ENCODE measurements around the gene COIL. TPM values are rescaled to one million over a fixed set of nuclear protein-coding genes. Genes with fewer than 3 reads are reported as not detected.
A peak's percentile ranks its signal among the peaks of the same experiment; 100 is the strongest.

COIL gene
- 24.8 and 28.2 TPM in 2 replicates for total RNA-seq (2014; rRNA removed; shearing (Covaris generic))

DNA sequence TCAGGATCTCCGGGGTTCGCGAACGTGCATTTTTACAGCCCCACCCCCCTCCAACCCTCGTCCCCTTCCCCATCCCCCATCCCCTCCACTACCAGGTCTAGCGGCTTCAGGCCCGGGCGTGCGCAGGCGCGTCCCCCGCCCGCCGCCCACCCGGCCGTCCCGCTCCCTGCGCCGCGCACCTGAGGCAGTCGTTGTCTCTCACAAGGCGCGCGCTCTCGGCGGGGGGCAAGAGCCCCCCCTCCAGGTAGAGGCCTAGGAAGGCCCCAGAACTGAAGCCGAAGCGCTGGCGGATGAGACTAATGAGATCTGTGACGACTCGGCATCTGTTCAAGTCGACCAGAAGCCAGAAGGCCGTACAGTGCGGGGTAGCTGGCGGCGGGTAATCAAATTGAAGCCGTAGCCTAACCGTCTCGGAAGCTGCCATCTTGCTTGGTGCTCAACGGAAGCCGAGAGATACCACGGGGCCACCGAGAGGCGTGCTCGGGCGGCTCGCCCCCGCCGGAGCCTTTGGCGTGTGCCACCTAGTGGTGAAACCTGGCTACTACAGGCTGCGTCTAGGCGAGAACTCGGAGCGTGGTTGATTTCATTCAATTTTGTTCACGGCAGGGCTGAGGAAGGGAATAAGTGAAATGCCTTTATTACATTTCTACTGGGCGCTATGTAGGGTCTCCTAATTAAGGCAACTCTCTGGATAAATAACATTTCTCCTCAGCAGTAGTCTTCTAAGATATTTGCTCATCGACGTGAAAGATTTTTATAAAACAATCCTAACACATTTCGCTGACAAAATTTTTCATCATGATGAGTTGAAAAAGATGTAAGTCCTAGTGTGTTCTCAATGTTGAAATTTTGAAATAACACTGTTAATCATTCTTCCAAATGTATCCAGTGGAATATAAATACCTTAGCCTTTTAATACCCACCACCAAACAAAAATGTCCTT, at the start of gene COIL:
COIL (minus strand) TSS at position 455 of the 943 bp plus-strand sequence; CDS start at position 424, 31 bp downstream.
- Histone ChIP-seq H3K27me3 (no peaks in the 10 kb centered on the region), H3K4me1 (no peaks in the 10 kb centered on the region), H3K4me3 (peak within 1 kb of the TSS; percentile 92), H3K9me3 (replicated peaks) (no peaks in the 10 kb centered on the region), H3K36me3 (no peaks in the 10 kb centered on the region), H3K27ac (peak within 1 kb of the TSS; percentile 93)
- DNase-seq = peak; percentile 90 to 92

DNA sequence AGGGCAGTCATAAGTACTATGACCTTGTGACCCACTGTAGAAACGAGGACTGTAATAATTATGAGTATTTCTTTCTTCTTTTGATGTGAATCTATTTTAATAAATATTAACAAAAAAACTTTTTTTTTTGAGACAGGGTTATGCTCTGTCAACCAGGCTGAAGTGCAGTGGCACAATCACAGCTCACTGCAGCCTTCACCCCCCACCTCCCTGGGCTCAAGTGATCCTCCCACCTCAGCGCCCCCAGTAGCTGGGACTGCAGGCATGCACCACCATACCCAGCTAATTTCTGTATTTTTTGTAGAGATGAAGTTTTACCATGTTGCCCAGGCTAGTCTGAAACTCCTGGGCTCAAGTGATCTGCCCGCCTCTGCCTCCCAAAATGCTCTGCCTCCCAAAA, 49.6 kb upstream of the COIL start:
- Histone ChIP-seq H3K4me3 (no peak overlapping the region), H3K4me1 (no peaks in the 10 kb centered on the region; the same call in 1 of the 2 replicates), H3K27me3 (no peaks in the 10 kb centered on the region), H3K27ac (no peak overlapping the region), H3K36me3 (no peaks in the 10 kb centered on the region), H3K9me3 (replicated peaks) (no peaks in the 10 kb centered on the region)
- DNase-seq = no peak

DNA sequence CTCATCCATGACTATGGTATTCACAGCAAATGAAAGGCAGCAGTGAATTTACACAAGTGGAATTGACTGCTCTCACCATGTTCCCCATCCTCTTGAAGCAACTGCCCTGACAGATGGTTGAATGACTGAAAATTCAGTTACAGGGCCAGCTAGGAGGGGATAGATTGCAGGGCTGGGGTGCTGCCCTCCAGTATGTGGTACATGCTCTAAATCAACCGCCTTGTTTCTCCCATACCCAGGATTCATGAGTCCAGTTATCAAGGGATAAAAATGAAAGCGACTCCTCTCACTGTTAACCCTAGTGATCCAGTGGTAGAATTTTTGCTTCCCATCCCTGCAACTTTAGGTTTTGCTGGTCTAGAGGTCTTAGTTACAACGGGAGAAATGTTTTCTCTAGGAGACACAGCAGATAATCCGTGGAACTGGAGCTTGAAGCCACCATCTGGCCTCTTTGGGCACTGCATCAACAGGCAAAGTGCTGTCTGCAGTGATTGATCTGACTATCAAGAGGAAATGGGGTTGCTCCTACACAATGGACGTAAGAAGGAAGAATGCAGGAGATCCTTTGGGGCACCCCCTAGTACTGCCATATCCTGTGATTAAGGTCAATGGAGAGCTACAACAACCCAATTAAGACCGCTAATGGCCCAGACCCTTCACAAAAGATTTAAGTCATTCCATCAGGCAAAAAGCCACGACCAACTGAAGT, 49.0 kb upstream of the COIL start:
- Histone ChIP-seq H3K4me3 (no peak overlapping the region), H3K36me3 (no peaks in the 10 kb centered on the region), H3K4me1 (no peaks in the 10 kb centered on the region; the same call in 1 of the 2 replicates), H3K27ac (no peak overlapping the region), H3K9me3 (replicated peaks) (no peaks in the 10 kb centered on the region), H3K27me3 (no peaks in the 10 kb centered on the region)
- peak; percentile 22 to 61 for DNase-seq

DNA sequence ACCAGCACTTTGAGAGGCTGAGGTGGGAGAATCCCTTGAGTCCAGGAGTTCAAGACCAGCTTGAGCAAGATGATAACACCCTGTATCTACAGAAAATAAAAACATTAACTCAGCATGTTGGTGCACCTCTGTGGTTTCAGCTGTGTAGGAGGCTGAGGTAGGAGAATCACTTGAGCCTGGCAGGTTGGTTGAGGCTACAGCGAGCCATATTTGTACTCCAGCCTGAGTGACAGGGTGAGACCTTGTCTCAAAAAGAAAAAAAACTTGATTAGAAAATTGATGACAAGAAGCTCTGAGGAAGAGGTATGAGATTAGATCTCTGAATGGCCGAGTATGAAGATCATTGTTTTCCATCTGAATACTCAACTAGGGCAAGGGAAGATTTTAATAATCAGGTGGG, 48.1 kb upstream of the COIL start:
- Histone ChIP-seq H3K9me3 (replicated peaks) (no peaks in the 10 kb centered on the region), H3K4me3 (no peak overlapping the region), H3K27me3 (no peaks in the 10 kb centered on the region), H3K27ac (no peak overlapping the region), H3K4me1 (no peaks in the 10 kb centered on the region; the same call in 1 of the 2 replicates), H3K36me3 (no peaks in the 10 kb centered on the region)
- DNase-seq = no peak

DNA sequence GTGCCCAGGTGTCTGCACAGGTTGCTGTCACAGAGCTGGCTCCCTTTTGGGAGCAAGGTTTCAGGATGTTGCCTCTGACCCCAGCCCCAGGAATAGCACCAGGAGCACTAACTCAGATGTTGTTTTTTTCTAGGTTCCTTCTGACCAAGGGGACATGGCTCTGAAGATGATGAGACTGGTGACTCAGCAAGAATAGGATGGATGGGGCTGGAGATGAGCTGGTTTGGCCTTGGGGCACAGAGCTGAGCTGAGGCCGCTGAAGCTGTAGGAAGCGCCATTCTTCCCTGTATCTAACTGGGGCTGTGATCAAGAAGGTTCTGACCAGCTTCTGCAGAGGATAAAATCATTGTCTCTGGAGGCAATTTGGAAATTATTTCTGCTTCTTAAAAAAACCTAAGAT, 45.2 kb upstream of the COIL start:
- H3K27me3 ChIP-seq = no peaks in the 10 kb centered on the region
- no peak overlapping the region for H3K4me3 ChIP-seq
- H3K9me3 ChIP-seq (replicated peaks) = no peaks in the 10 kb centered on the region
- H3K36me3 ChIP-seq = no peaks in the 10 kb centered on the region
- H3K4me1 ChIP-seq = no peaks in the 10 kb centered on the region; the same call in 1 of the 2 replicates
- no peak for DNase-seq
- H3K27ac ChIP-seq = no peak overlapping the region

DNA sequence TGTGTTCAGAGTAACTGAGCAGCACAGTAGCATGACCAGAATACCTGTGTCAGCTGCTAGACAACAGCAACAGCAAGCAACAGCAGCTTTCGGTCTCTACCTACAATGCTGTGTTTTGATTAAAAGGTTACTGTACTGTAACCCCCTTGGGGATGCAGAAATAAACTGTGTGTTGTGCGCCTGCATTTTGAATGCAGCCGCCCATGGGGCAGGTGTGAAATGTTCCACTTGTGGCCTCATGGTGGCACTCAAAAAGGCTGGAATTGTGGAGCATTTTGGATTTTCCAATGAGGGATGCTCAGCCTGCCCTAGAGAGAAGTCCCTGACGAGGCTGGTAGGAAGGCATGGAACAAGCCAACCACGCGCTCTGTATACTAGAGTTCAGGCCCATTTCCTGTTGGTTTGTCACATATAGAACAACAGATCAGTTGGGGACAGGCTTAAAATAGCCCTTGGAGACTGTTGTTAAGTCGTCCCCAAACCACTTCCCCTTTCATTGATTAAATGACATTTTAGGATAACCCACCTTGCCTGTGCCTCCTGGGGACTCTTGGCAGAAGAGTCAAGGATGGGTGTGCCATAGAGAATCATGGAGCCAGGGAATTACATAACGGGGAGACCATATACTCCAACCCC, 44.2 kb upstream of the COIL start:
- peak in 1 of 2 experiments; percentile 7 for DNase-seq
- no peak overlapping the region for H3K27ac ChIP-seq

DNA sequence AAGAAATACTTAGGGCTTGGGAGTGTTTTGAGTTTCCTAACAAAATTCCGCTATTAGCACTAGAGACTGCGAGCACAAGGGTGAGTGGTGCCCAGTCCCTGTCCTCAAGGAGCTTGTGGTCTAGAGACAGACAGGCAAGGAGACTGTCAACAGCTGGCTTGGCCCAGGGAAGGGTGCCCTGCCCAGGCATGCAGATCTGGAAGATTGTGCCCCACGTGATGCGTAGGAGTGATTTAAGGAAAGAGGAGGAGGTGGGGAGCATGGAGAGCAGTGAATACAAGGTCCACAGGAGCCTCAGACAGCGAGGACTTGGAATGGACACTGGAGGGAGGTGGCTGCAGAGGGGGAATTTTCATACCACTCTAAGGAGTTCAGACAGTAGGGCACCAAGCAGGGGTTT, 42.1 kb upstream of the COIL start:
- no peaks in the 10 kb centered on the region for H3K4me1 ChIP-seq
- H3K9me3 ChIP-seq (replicated peaks) = no peaks in the 10 kb centered on the region
- H3K27me3 ChIP-seq = no peaks in the 10 kb centered on the region
- no peaks in the 10 kb centered on the region for H3K36me3 ChIP-seq
- H3K4me3 ChIP-seq = no peak overlapping the region
- H3K27ac ChIP-seq = no peak overlapping the region
- DNase-seq = no peak

More for the DNA sequence above, 44.2 kb upstream of the COIL start:
- Histone ChIP-seq H3K4me3 (no peak overlapping the region), H3K36me3 (no peaks in the 10 kb centered on the region), H3K9me3 (replicated peaks) (no peaks in the 10 kb centered on the region), H3K4me1 (no peaks in the 10 kb centered on the region; the same call in 1 of the 2 replicates), H3K27me3 (no peaks in the 10 kb centered on the region)

DNA sequence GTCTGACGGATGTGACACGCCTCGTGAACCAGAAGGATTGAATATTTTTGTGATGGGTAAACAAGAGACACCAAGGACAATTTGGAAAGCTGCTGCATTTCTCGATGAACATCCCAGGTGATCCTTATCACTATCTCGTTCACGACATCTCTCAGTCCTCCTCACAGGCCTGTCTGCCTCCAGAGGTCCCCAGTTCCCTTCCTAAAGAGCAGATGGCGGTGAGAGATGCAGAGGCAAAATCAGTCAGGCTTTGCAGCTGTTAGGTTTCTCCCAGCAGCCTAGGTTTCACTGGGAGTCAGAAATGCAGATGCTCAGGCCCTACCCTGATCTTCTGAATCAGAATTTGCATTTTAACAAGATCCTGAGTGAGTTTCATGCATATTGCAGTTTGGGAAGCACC, 40.7 kb upstream of the COIL start:
- no peak overlapping the region for H3K4me3 ChIP-seq
- no peaks in the 10 kb centered on the region for H3K4me1 ChIP-seq
- no peaks in the 10 kb centered on the region for H3K9me3 ChIP-seq (replicated peaks)
- H3K27ac ChIP-seq = no peak overlapping the region
- DNase-seq = peak; percentile 13 to 25
- H3K27me3 ChIP-seq = no peaks in the 10 kb centered on the region
- H3K36me3 ChIP-seq = no peaks in the 10 kb centered on the region

GRCh38 chr17:56997313-56997712, 36.5 kb upstream of the COIL start:
- no peaks in the 10 kb centered on the region for H3K4me1 ChIP-seq
- H3K27ac ChIP-seq = no peak overlapping the region
- no peaks in the 10 kb centered on the region for H3K36me3 ChIP-seq
- H3K9me3 ChIP-seq (replicated peaks) = no peaks in the 10 kb centered on the region
- H3K27me3 ChIP-seq = no peaks in the 10 kb centered on the region
- no peak overlapping the region for H3K4me3 ChIP-seq
- no peak for DNase-seq

GRCh38 chr17:56995766-56996165, 34.9 kb upstream of the COIL start:
- no peaks in the 10 kb centered on the region for H3K4me1 ChIP-seq
- no peak for DNase-seq

DNA sequence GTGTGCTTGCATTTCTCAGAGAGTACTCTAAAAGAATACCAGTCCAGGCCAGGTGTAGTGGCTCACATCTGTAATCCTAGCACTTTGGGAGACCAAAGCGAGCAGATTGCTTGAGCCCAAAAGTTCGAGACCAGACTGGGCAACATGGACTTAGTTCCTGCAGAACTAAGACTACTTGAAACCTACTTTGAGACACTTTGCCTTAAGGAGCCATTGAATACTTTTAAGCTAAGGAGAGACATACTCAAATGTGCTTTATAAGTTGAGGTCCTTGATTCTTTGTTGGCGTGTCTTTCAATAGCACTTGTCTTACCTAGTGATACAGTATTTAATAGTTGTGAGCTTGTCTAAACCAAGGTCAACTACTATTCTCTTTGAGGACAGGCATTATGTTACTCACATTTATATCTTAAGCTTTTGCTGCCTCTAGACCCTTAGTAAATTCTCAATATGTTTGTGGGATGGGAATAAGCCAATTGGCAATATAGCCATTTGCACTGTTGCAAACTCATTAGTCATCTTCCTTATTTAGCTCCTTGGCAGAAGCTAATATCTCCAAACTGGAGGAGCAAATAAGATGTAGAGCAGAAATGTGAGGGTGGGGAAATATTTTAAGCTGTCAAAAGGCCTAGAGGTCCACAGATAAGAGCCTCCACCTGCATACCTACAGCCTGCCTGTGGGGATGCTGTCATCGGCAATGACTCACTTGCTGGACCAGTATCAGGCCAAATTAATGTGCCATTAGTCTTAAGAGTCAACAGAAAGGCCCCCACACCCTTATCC, 33.4 kb upstream of the COIL start:
- H3K4me1 ChIP-seq = no peaks in the 10 kb centered on the region
- no peak overlapping the region for H3K4me3 ChIP-seq
- no peaks in the 10 kb centered on the region for H3K27me3 ChIP-seq
- DNase-seq = no peak
- H3K36me3 ChIP-seq = no peaks in the 10 kb centered on the region
- H3K27ac ChIP-seq = no peak overlapping the region
- no peaks in the 10 kb centered on the region for H3K9me3 ChIP-seq (replicated peaks)

More at GRCh38 chr17:56995766-56996165, 34.9 kb upstream of the COIL start:
- H3K36me3 ChIP-seq = no peaks in the 10 kb centered on the region
- no peaks in the 10 kb centered on the region for H3K9me3 ChIP-seq (replicated peaks)
- H3K4me3 ChIP-seq = no peak overlapping the region
- no peak overlapping the region for H3K27ac ChIP-seq
- H3K27me3 ChIP-seq = no peaks in the 10 kb centered on the region

DNA sequence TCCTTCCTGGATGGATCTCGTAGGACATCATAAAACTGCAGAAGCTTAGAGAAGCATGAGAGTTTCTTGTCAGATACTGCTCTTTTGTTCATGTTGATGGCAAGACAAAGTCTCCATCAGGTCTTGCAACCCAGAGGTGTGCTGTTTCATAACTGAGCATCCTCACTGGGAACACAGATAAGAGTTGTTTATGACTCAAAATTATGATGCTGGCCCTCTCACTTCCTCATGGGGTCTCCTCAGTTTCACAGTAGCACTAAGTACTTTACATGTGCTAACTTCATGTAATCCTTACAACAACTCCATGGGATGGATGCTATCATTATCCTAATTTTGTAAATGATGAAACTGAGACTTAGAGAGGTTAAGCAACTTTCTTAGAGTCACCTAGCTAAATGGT, 31.5 kb upstream of the COIL start:
- no peak for DNase-seq
- H3K36me3 ChIP-seq = no peaks in the 10 kb centered on the region
- no peak overlapping the region for H3K4me3 ChIP-seq

DNA sequence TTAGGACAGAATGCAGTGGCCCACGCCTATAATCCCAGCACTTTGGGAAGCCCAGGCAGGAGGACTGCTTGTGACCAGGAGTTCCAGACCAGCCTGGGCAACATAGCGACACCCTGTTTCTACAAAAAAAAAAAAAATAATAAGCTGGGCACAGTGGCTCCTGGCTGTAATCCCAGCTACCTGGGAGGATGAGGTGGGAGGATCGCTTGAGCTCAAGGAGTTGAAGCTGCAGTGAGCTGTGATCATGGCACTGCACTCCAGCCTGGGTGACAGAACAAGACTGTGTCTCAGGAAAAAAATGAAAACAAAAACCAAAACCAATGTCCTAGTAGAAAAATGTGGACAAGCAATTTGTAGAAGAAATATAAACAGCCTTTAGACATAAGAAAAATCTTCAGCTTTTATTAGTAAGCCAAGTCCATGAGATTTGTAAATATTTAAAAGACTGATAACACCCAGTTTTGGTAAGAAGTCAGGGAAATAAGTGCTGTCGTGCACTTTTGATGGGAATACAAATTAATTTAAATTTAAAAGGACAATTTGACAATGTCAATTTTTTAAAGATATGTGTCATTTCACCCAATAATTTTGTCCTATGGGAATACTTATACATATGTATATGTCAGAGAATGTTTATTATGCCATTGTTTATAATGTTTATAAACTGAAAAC, 28.2 kb upstream of the COIL start:
- DNase-seq = no peak
- H3K9me3 ChIP-seq (replicated peaks) = no peaks in the 10 kb centered on the region
- no peaks in the 10 kb centered on the region for H3K27me3 ChIP-seq
- no peaks in the 10 kb centered on the region for H3K4me1 ChIP-seq
- H3K4me3 ChIP-seq = no peak overlapping the region
- H3K36me3 ChIP-seq = no peaks in the 10 kb centered on the region
- no peak overlapping the region for H3K27ac ChIP-seq

More for the DNA sequence above, 31.5 kb upstream of the COIL start:
- H3K9me3 ChIP-seq (replicated peaks) = no peaks in the 10 kb centered on the region
- H3K4me1 ChIP-seq = no peaks in the 10 kb centered on the region
- H3K27ac ChIP-seq = no peak overlapping the region
- no peaks in the 10 kb centered on the region for H3K27me3 ChIP-seq

All from SJCRH30 (cell line).